Renal cortical epithelial cell (primary cell): ENCODE results near the gene LTBP1. TPM values are rescaled to one million over a fixed set of nuclear protein-coding genes. Genes with fewer than 3 reads are reported as not detected.
A peak's percentile ranks its signal among the peaks of the same experiment; 100 is the strongest.
"Not testable (repeated sequence)": the region's sequence is repeated elsewhere in the genome, so short reads cannot be mapped to it uniquely, and the experiment has no call there.

ENCODE experiments used
- DNase-seq: peaks from one replicate; pipeline ENCODE4 v3.0.0-alpha.2; 2011; ENCODE audit warnings: low read depth
- total RNA-seq: library from RNA; depleted of rRNA; stranded (reverse); fragments of >200 nt; gene quantifications from 2 replicates; pipeline ENCODE4 v1.2.3, GENCODE V29; 2014

LTBP1 gene
- total RNA-seq, 1 donor from 2014 or later = 0.89 TPM

GRCh38 chr2:33425161-33425560 is 478.4 kb downstream of the LTBP1 start:
- DNase-seq = no peak

GRCh38 chr2:33425586-33426031 is 478.9 kb downstream of the LTBP1 start:
- DNase-seq = peak; percentile 60

- DNase-seq = peak; percentile 82
These were observed 480.0 kb downstream of the LTBP1 start for GRCh38 chr2:33426666-33427231.

- DNase-seq = no peak
These were observed 483.3 kb downstream of the LTBP1 start for GRCh38 chr2:33430077-33430476.

GRCh38 chr2:33430856-33431255 is 484.1 kb downstream of the LTBP1 start:
- no peak for DNase-seq

- no peak for DNase-seq
These were observed 486.1 kb downstream of the LTBP1 start for GRCh38 chr2:33432871-33433270.

GRCh38 chr2:33433279-33434235 is 486.8 kb downstream of the LTBP1 start:
- no peak for DNase-seq

- no peak for DNase-seq
These were observed 488.8 kb downstream of the LTBP1 start for GRCh38 chr2:33435518-33435917.

- DNase-seq = no peak
These were observed 489.3 kb downstream of the LTBP1 start for GRCh38 chr2:33436083-33436482.

GRCh38 chr2:33437297-33437696 is 490.5 kb downstream of the LTBP1 start:
- peak; percentile 76 for DNase-seq

- DNase-seq = no peak
These were observed 491.1 kb downstream of the LTBP1 start for GRCh38 chr2:33437815-33438214.

- DNase-seq = peak; percentile 53
These were observed 494.6 kb downstream of the LTBP1 start for GRCh38 chr2:33441235-33441810.

GRCh38 chr2:33442052-33442451 is 495.3 kb downstream of the LTBP1 start:
- DNase-seq = not testable (repeated sequence)

GRCh38 chr2:33442528-33443079 is 495.9 kb downstream of the LTBP1 start:
- no peak for DNase-seq

- no peak for DNase-seq
These were observed 496.6 kb downstream of the LTBP1 start for GRCh38 chr2:33443274-33443829.

- DNase-seq = no peak
These were observed 498.2 kb downstream of the LTBP1 start for GRCh38 chr2:33444967-33445366.

- DNase-seq = no peak
These were observed 501.6 kb downstream of the LTBP1 start for GRCh38 chr2:33448220-33448899.
